ENCODE data around the gene MAP3K6.

Gene MAP3K6

DNA sequence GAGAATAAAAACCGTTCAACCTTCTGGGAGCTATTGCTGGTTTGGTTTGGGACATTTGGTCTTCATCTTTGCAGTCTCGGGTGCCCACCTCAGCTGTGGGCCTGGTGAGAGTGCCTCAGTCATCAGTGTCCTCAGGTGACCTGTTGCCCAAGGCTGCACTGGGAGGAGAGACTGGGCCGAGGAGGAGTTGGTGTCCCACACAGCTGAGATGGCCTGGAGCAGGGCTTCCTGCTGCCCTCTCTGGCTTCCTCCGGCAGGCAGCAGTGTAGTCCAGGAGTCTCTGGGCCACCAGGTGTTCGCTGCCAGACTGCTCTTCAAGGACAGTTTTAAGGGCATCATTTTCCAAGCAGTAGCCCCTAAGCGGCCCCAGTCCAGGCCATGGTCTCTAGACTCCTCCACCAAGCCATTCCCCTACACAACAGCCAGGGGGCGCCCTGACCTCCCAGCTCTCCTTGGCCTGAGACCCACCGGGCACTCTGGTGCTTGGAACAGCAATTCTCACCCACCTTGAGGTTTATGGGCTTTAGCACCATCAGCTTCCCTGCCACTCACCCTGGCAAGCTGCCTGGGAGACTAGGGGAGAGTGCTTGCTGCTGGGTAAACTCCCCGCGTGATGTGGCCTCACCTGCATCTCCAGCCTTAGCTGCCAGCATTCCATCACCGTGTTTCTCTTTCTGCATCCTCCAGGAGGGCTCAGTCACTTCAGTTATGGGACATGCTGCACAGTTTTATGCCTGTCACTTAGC lies 34.1 kb downstream of the MAP3K6 start:
- peak; percentile 45 for DNase-seq

DNA sequence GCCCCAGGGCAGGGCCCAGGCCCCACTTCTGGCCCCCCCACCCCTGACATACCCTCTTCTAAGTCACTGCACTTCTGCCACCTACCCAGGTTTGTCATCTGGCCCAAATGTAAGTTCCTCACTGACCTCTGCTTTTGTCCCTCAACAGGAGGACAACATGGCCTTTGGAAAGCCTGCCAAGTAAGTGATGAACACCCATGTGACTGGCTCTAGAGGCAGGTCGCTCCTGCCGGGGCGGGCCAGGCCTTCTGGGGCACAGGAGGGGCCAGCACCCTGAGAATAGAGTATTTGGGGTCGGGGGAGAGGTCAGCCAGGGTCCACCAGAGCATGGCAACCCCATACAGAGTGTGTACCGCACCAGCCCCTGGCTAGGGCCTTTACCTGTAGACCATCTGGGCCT lies 34.8 kb downstream of the MAP3K6 start:
- no peak for DNase-seq

DNA sequence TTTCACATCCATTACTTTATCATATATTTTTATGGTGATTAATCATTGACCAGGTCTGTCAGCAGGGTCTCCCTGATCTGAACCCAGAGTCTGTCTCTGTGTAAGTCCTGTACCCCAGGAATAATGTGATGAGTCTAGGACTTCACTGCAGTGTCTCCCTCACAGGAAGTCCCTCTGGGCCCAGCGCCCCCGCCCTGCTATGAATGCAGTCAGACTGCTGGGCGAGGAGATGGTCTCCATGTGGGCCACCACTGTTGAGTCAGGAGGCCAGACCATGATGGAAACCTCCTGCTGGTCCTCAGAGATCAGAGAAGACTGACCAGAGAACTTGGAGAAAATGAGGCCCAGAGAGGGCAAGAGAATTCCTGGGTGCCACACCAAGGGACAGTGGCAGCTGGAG lies 35.3 kb downstream of the MAP3K6 start:
- no peak for DNase-seq

DNA sequence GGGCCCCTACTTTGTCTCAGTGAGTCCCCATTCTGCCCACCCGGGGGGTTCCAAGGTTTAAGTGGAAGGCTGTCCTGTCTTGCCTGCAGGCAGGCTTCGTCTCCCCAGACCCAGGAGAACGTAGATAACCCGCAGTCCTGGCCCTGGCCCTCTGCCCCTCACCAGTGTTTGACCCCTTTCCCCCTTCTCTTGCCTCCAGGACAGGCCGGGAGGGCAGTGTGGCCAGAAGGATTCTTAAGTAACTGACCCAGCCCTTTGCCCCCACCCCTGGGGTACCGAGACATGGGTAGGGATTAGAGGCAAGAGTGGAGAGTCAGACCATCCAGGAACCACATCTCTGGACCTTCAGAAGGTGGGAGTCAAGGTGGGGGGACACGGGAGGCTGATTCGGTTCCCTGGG lies 36.0 kb downstream of the MAP3K6 start:
- no peak for DNase-seq

DNA sequence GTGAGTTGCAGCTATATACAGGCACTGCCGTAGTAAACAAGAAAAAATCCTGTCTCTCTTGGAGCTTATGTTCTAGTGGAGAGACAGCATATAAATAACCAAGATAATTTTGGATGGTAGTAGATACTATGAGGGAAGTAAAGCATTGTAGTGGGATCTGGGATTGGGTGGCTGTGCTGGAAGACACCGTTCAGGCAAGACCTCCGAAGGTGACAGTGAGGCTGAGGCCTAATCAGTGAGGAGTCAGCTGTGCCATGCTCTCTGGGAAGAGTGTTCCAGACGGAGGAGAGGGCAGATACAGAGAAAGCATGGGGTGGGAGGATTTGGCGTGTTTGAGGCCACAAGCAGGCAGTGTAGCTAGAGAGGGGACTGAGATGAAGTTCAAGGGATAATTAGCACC lies 38.8 kb downstream of the MAP3K6 start:
- no peak for DNase-seq

DNA sequence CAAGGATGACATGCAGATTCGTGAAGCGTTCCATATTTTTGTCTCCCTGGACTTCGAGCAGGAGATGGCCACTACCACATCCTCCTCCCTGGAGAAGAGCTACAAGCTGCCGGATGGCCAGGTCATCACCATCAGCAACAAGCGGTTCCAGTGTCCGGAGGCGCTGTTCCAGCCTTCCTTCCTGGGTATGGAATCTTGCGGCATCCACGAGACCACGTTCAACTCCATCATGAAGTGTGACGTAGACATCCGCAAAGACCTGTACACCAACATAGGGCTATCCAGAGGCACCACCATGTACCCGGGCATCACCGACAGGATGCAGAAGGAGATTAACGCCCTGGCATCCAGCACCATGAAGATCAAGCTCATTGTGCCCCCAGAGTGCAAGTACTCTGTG lies 41.5 kb downstream of the MAP3K6 start:
- DNase-seq: no peak

DNA sequence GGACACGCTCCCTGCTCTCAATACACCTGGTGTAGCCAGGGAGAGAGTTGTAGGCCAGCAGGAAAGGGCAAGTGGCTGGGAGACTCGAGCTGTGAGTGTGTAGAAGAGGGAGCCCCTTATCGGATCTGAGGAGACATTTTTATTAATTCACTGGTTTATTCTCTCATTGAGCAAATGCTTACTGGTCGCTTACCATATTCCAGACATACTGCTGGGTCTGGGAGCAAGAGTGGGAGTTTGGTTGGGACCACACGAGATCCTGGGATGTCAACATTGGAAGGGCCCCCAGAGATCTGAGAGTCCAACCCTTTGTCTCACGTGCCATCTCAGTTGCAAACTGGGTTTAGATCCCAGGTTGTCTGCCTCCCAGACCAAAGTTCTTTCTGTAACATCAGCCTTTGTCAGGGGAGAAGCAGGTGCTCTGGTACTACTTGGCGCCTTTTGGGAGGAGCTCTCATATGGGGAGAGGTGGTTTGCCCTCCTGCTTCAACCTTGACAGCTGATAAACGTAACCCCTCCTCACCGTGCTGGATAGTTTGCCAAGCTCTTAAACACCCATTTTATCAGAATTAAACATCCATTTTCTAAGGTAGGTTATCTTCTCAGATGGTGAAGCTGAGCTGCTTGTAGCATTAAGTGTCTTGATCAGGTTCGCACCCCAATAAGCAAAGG lies 44.1 kb downstream of the MAP3K6 start:
- DNase-seq: no peak

DNA sequence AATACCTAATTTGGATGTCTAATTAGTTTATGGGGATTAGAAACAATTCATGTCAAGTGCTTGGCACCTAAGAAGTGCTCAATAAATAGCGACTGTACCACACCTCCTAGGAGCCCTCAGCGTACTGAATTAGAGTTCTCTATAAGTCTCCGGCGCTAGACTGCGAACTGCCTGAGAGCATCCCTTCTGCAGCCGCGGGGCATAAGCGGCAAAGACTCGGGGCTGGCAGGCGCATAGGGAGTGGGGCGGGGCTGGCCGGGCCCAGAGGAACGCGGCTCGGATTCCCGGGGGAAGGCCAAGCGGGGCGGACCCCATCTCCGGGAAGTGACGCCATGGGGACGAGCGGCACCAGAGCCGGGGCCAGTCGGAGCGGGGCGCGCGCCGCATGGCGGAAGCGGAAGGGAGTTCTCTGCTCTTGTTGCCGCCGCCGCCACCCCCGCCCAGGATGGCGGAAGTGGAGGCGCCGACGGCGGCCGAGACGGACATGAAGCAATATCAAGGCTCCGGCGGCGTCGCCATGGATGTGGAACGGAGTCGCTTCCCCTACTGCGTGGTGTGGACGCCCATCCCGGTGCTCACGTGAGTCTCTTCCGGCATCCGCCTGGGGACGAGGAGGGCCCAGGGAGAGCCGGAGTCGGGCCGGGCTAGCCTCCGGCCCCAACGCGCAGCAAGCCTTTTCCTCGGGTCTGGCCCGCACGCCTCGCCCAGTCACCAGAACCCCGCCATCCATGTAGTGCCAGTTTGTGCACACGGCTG lies 44.8 kb downstream of the MAP3K6 start, which contains the start of gene TMEM222:
Gene TMEM222, plus strand, starts transcription at position 351 of the 756 bp plus-strand sequence. Its CDS starts 35 bp downstream, at position 386.
- DNase-seq: peak; percentile 98

DNA sequence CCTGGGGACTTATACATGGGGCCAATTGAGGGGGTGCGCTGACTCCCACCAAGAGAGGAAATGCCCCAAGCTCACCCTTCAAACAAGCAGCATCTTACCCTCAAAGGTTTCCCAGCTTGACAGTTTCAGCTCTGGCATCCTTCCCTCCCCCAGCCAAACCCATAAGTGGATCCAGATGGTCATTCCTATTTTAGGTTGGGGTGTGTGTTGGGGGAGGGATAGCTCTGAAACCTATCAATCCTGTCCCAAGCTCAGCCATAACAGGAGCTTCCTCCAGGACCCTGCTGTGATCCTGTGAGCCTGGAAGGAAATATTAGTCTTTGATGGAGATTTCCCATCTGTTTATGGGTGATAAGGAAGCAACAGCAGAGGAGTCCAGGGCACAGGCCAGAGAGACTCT lies 48.2 kb downstream of the MAP3K6 start:
- DNase-seq: peak; percentile 28

DNA sequence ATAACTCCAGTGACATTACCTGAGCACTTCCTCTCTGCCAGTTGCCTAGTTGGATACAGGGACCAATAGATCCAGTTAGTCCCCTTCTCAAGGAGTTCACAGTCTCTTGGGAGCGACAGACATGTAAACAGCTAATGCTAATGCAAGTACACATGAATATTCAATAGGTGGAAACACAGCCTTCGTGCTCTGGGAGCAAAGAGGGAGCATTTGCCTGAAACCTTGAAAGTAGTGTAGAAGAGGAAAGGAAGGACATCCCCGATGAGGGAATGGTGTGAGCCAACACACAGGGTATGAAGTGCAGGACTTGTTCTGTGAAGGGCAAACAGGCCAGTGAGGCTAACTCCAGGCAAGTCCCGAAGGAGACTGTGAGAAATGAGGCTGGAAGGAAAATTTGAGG lies 48.6 kb downstream of the MAP3K6 start:
- DNase-seq: no peak

DNA sequence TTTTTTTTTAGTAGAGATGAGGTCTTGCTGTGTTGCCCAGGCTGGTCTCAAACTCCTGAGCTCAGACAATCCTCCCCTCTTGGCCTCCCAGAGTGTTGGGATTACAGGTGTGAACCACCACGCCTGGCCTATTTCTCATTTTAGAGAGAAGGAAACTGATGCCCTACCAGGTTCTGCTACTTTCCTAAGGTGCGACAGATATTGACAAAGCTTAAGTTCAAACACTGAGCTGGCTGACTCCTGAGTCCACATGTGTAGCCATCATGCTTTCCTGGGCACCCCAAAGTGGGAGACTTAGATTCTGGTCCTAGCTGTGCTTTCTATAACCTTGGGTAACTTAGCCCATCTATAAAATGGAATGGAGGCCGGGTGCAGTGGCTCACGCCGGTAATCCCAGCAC lies 49.9 kb downstream of the MAP3K6 start:
- DNase-seq: no peak

DNA sequence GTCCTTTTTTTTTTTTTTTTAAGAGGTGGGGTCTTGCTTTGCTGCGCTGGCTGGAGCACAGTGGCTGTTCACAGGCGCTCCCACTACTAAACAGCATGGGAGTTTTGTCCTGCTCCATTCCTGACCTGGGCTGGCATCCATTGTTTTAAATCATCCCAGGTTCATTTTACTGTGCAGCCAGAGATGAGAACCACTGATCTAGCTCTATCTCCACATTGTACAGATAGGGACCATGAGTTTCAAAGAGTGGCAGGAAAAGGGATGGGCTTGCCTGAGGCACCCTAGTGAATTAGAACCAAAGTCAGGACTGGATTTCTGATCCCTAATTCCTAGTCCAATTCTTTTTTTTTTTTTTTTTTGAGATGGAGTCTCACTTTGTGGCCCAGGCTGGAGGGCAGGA lies 52.0 kb downstream of the MAP3K6 start:
- DNase-seq: no peak

DNA sequence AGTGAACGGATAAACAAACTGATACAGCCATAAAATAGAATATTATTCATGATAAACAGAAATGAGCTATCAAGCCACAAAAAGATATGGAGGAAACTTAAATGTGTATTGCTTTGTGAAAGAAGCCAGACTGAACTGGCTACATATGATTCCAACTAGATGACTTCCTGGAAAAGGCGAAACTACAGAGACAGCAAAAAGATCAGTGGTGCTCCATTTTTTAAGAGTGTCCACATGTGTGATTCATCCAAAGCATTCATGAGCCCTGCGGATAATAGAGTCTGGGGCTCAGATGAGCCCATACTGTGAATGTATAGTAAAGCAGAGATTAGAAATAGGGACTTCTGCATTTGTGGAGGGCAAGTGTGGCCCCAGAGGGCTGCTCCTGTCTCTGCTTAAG lies 52.6 kb downstream of the MAP3K6 start:
- DNase-seq: no peak

DNA sequence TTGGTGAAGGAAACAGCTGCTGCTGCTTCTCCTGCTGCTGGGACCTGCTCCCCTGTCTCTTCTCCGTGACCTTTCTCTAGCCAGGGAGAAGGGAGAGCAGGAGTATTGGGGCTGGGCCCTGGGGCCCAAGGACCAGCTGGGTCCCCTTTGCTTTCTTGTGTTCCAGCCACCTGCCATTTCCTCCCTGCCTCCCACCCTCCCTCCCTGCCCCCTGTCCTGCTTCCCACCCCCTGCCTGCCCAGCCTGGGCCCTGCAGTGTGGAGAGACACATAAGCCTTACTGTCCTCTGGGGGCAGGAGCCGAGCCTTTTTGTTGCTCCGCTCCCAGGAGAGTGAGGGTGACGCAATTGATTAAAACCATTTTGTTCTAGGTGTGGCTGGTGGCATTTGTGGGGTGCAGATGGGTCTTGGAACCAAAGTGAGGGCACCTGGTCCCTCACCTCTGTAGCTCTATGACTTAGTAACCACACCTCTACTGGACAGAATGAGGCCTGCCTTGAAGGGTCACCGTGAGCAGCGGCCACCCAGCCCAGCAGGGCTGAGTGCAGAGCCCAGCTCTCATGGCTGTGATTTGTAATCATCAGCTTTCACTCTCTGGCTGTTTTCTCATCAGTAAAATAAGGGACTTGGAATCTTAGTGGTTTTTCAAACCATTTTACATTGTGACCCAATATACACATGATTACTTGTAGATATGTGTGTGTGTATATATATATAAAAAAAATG lies 58.7 kb downstream of the MAP3K6 start:
- DNase-seq: no peak

DNA sequence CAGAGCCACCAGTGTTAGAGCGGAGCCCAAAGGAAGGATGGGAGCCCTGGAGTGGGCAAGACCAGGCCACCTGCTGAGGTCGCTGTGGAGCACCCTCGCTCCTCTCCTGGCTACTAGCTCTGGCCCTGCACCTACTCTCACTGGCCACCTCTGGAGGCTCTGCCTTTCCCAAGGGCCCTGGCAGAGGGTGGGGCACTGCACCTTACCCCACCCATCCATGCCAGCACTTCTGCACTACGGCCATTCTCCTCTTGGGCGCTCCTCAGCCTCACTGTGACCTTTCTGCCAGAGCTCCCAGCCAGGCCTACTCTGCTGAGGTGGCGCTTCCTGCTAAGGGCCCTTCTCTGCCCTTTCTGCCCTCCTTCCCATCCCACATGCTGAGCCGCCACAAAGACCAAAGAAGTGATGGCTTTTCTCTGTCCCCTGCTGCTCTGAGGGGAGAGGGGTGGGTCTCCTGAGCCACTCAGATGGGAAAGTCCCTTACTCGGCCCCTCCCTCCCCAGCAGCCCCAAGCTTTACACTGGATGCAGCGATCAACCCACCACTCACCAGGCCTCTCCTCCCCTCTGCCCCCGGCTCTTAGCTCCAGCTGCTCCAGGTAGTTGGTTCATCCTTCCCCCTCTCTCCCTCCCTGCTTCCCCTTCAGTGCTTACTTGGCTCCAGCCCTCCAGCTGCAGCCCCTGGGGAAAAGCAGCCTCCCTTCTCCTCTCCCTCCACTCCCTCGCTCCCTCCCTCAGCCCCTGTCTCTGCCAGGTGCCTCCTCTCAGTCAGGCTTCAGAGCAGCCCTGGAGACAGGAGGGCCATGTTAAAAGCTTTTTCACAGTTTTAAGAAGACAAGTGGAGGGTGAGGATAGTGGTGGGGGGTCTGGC lies 59.6 kb downstream of the MAP3K6 start:
- no peak for DNase-seq

DNA sequence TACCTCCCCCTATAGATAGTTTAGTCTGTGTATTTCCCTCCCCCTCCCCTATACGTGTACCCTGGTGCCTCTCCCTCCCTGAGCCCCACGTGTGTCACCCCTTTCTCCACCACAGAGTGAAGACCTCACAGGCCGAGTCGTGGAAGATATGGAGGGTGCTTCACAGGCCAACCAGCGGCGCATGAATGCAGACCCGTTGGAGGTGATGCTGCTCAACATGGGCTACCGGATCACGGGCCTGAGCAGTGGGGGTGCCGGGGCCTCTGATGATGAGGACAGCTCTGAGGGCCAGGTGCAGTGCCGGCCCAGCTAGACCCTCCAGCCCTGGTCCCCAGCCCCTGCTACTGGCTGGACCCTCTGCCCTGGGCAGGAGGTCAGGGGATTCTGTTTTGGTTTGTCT lies 60.7 kb downstream of the MAP3K6 start:
- no peak for DNase-seq
